ENCODE results near the gene ATP2B3. TPM values are rescaled to one million over a fixed set of nuclear protein-coding genes. Genes with fewer than 3 reads are reported as not detected.

The ATP2B3 gene
- polyA plus RNA-seq, 3 donors: 0.17 to 0.28 (median 0.28) TPM

GRCh38 chrX:153568451-153569011 is 51.1 kb downstream of the ATP2B3 start:
- no peak for DNase-seq

GRCh38 chrX:153569475-153569874 is 52.0 kb downstream of the ATP2B3 start:
- DNase-seq: no peak

GRCh38 chrX:153571534-153571908 is 54.1 kb downstream of the ATP2B3 start:
- DNase-seq: no peak

- DNase-seq: no peak
Observed at GRCh38 chrX:153572601-153573000, 55.2 kb downstream of the ATP2B3 start.

GRCh38 chrX:153573984-153574383 is 56.5 kb downstream of the ATP2B3 start:
- no peak for DNase-seq

GRCh38 chrX:153576239-153576870 is 58.9 kb downstream of the ATP2B3 start:
- DNase-seq: no peak

GRCh38 chrX:153576961-153577360 is 59.5 kb downstream of the ATP2B3 start:
- no peak for DNase-seq

- no peak for DNase-seq
Observed at GRCh38 chrX:153578200-153578835, 60.9 kb downstream of the ATP2B3 start.

GRCh38 chrX:153578889-153579288 is 61.4 kb downstream of the ATP2B3 start:
- no peak for DNase-seq

GRCh38 chrX:153580700-153581386 is 63.4 kb downstream of the ATP2B3 start:
- DNase-seq: no peak

GRCh38 chrX:153582896-153583295 is 65.5 kb downstream of the ATP2B3 start:
- DNase-seq: peak; percentile 54

- no peak for DNase-seq
Observed at GRCh38 chrX:153583433-153583832, 66.0 kb downstream of the ATP2B3 start.

- no peak for DNase-seq
Observed at GRCh38 chrX:153585827-153586226, 68.4 kb downstream of the ATP2B3 start.

- DNase-seq: no peak
Observed at GRCh38 chrX:153587342-153587741, 69.9 kb downstream of the ATP2B3 start.

GRCh38 chrX:153588021-153588781 is 70.8 kb downstream of the ATP2B3 start:
- DNase-seq: no peak

GRCh38 chrX:153588782-153589446 is 71.5 kb downstream of the ATP2B3 start:
- DNase-seq: no peak

GRCh38 chrX:153590961-153591956 is 73.8 kb downstream of the ATP2B3 start:
- DNase-seq: no peak

GRCh38 chrX:153592091-153592833 is 74.8 kb downstream of the ATP2B3 start:
- DNase-seq: no peak

- DNase-seq: no peak
Observed at GRCh38 chrX:153592966-153593688, 75.7 kb downstream of the ATP2B3 start.
